ENCODE measurements around the gene PARD3B. TPM values are rescaled to one million over a fixed set of nuclear protein-coding genes. Genes with fewer than 3 reads are reported as not detected.
A peak's percentile ranks its signal among the peaks of the same experiment; 100 is the strongest.

The PARD3B gene
- total RNA-seq, 2 donors from 2014 or later: 15.0 to 17.8 TPM

DNA sequence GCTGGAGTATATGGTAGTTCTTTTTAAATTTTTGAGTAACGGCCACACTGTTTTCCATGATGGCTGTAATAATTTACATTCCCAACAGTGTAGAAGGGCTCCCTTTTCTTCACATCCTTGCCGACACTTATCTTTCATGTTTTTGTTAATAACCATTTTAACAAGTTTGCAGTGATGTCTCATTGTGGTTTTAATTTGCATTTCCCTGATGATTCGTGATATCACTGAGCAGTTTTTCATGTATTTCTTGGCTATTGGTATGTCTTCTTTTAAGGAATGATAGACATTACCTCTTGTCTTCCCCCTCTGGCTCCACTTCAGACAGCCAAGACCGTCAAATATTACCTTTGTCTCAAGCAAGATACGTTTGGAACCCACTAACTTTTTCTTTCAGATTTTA is 765.9 kb downstream of the PARD3B start:
- 71 to 72% methylated on average over 5 of the region's 5 CpGs for WGBS, 2 donors

DNA sequence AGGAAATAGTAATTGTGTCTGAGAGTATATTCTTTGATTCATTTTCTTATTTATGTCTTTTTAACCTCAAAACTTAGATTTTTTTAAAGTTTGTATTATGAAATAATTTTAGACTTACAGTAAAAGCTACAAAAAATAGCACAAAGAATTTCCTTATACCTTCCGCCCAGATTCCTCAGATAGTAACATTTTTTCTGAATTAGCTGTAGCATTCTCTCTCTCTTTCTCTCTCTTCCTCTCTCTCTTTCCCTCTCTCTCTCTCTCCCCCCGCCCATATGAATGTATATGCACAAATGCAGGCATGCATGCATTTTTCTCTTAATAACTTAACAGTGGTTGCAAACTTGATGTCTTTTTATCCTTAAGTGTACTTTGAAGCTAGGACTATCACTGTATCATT is 776.0 kb downstream of the PARD3B start:
- H3K27me3 ChIP-seq: no peaks in the 10 kb centered on the region
- no peaks in the 10 kb centered on the region for H3K9me3 ChIP-seq
- DNase-seq (no peak), ATAC-seq (no peak)
- intact Hi-C loops (cut with DNase I): no loop called here
- no peak overlapping the region for H3K4me3 ChIP-seq
- no peaks in the 10 kb centered on the region for H3K36me3 ChIP-seq (replicated peaks in 1 of 2; ENCODE audit: insufficient read depth in 1 of 2, low read depth in 2 of 2)
- no peaks in the 10 kb centered on the region for H3K4me1 ChIP-seq
- no peak overlapping the region for H3K27ac ChIP-seq
- TF ChIP-seq, protein P1, sequence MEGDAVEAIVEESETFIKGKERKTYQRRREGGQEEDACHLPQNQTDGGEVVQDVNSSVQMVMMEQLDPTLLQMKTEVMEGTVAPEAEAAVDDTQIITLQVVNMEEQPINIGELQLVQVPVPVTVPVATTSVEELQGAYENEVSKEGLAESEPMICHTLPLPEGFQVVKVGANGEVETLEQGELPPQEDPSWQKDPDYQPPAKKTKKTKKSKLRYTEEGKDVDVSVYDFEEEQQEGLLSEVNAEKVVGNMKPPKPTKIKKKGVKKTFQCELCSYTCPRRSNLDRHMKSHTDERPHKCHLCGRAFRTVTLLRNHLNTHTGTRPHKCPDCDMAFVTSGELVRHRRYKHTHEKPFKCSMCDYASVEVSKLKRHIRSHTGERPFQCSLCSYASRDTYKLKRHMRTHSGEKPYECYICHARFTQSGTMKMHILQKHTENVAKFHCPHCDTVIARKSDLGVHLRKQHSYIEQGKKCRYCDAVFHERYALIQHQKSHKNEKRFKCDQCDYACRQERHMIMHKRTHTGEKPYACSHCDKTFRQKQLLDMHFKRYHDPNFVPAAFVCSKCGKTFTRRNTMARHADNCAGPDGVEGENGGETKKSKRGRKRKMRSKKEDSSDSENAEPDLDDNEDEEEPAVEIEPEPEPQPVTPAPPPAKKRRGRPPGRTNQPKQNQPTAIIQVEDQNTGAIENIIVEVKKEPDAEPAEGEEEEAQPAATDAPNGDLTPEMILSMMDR (IDR thresholded peaks at IDR 0.05): no peak
- no peak for TF ChIP-seq POLR2A (IDR thresholded peaks at IDR 0.05)
- 83 to 89% methylated on average over 2 of the region's 2 CpGs for WGBS, 2 donors

More for the DNA sequence above, 765.9 kb downstream of the PARD3B start:
- Histone ChIP-seq H3K4me1 (no peaks in the 10 kb centered on the region), H3K4me3 (no peak overlapping the region), H3K9me3 (no peaks in the 10 kb centered on the region), H3K36me3 (replicated peaks in 1 of 2; ENCODE audit: insufficient read depth in 1 of 2, low read depth in 2 of 2) (no peaks in the 10 kb centered on the region), H3K27me3 (no peaks in the 10 kb centered on the region), H3K27ac (no peak overlapping the region)
- no peak for DNase-seq
- TF ChIP-seq, protein P1 (IDR thresholded peaks at IDR 0.05): no peak
- TF ChIP-seq POLR2A (IDR thresholded peaks at IDR 0.05): no peak
- intact Hi-C loops (cut with DNase I): no loop called here
- no peak for ATAC-seq

DNA sequence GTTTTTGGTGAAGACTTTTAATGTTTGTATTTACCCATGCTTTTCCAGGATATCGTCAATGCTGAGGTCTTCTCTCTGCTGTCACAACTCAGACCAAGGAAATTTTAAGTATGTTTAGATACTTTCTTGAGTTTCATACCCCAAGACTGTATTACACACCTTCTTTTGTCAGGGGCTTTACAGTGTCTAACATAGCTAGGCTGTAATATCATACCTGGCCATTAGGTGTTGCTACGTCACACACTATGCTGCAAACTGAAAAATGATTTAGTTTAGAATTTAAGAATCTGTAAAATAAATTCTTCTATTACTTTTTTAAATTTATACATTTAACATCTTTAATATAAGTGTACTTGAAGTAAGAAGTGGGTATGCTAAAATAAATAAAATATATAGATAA is 778.7 kb downstream of the PARD3B start:
- WGBS, 2 donors: 84 to 86% methylated on average over 2 of the region's 2 CpGs
- no peaks in the 10 kb centered on the region for H3K4me1 ChIP-seq
- ATAC-seq: no peak
- H3K27ac ChIP-seq: no peak overlapping the region
- TF ChIP-seq, protein P1 (IDR thresholded peaks at IDR 0.05): peak in 6 of 7 experiments; percentile 6 to 41 (median 36)
- no peak for TF ChIP-seq POLR2A (IDR thresholded peaks at IDR 0.05)
- intact Hi-C loops (cut with DNase I): no loop called here
- no peaks in the 10 kb centered on the region for H3K27me3 ChIP-seq
- no peaks in the 10 kb centered on the region for H3K9me3 ChIP-seq
- no peak for DNase-seq
- no peak overlapping the region for H3K4me3 ChIP-seq
- no peaks in the 10 kb centered on the region for H3K36me3 ChIP-seq (replicated peaks in 1 of 2; ENCODE audit: insufficient read depth in 1 of 2, low read depth in 2 of 2)

DNA sequence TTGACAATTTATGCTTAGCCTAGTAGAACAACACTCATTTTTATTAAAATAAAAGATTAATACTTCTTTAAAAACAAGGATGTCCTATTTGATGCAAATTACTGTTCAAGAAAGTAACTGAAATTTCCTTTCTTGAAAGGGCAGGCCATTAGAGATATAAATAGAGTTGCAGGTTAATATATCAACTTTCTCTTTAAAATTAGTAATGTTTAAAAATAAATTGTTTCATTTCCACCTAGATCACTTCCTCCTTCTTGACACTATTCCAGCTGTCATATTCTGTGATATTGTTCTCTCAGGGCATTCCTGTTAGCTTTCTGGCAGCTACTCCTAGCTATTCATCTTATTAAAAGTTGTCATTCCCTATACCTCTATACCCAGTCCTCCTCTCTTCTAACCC is 779.1 kb downstream of the PARD3B start:
- no peaks in the 10 kb centered on the region for H3K36me3 ChIP-seq (replicated peaks in 1 of 2; ENCODE audit: insufficient read depth in 1 of 2, low read depth in 2 of 2)
- no peak overlapping the region for H3K4me3 ChIP-seq
- H3K27ac ChIP-seq: no peak overlapping the region
- H3K27me3 ChIP-seq: no peaks in the 10 kb centered on the region
- TF ChIP-seq, protein P1 (IDR thresholded peaks at IDR 0.05): no peak
- no peak for TF ChIP-seq POLR2A (IDR thresholded peaks at IDR 0.05)
- H3K4me1 ChIP-seq: no peaks in the 10 kb centered on the region
- intact Hi-C loops (cut with DNase I): no loop called here
- no peak for ATAC-seq
- DNase-seq: no peak
- no peaks in the 10 kb centered on the region for H3K9me3 ChIP-seq

DNA sequence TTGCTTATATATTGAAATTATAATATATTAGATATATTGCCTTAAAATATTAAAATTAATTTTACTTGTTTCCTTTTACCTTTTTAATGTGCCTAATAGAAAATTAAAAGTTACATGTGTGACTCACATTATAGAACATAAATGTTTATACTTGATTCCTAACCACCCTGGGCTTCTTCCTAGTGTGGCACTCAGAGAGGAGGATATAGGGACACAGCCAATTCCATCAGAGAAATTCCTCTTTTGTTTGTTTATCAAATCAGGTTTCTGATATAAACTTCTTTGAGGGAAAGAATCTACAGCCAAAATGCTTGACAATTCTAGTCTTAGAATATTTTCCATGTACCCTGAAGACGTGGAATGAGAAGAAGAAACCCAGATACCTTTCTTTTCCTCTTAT is 788.1 kb downstream of the PARD3B start:
- no peak for TF ChIP-seq POLR2A (IDR thresholded peaks at IDR 0.05)
- TF ChIP-seq, protein P1 (IDR thresholded peaks at IDR 0.05): no peak
- ATAC-seq: no peak
- DNase-seq: no peak
- Histone ChIP-seq H3K4me1 (peaks cover 6% of the 10 kb centered on the region), H3K4me3 (no peak overlapping the region), H3K36me3 (replicated peaks in 1 of 2; ENCODE audit: insufficient read depth in 1 of 2, low read depth in 2 of 2) (no peaks in the 10 kb centered on the region), H3K27ac (no peak overlapping the region), H3K27me3 (no peaks in the 10 kb centered on the region), H3K9me3 (no peaks in the 10 kb centered on the region)
- intact Hi-C loops (cut with DNase I): no loop called here
- WGBS, 2 donors: 79 to 85% methylated on average over 1 of the region's 1 CpG
